HTERT RPE-1 (cell line): ENCODE results near the gene FMNL1.

Experiments used
- in situ Hi-C: fragments of 300-500 bp; cut with MboI; formaldehyde crosslinking; loops from 4 replicates; pipeline ENCODE4 v1.14.3; 2020; ENCODE audit warnings: low sequenced_read_pairs

Gene FMNL1

GRCh38 chr17:45222289-45222995, 757 bp downstream of the FMNL1 start:
- in situ Hi-C loops: no loop called here

GRCh38 chr17:45222996-45223538, 1.4 kb downstream of the FMNL1 start:
- in situ Hi-C loops: no loop called here

- in situ Hi-C loops: no loop called here
These were observed 2.1 kb downstream of the FMNL1 start for GRCh38 chr17:45223539-45224528.

- in situ Hi-C loops: no loop called here
These were observed 3.0 kb downstream of the FMNL1 start for GRCh38 chr17:45224671-45225050.

GRCh38 chr17:45225051-45225700, 3.5 kb downstream of the FMNL1 start:
- in situ Hi-C loops: no loop called here

GRCh38 chr17:45225964-45226530, 4.4 kb downstream of the FMNL1 start:
- in situ Hi-C loops: no loop called here

- in situ Hi-C loops: no loop called here
These were observed 4.9 kb downstream of the FMNL1 start for GRCh38 chr17:45226576-45226975.

- in situ Hi-C loops: no loop called here
These were observed 5.6 kb downstream of the FMNL1 start for GRCh38 chr17:45227101-45227925.

GRCh38 chr17:45227926-45228762, 6.5 kb downstream of the FMNL1 start:
- in situ Hi-C loops: no loop called here

- in situ Hi-C loops: no loop called here
These were observed 7.3 kb downstream of the FMNL1 start for GRCh38 chr17:45228763-45229539.

GRCh38 chr17:45229681-45230409, 8.2 kb downstream of the FMNL1 start:
- in situ Hi-C loops: no loop called here

GRCh38 chr17:45230410-45230786, 8.7 kb downstream of the FMNL1 start:
- in situ Hi-C loops: no loop called here

- in situ Hi-C loops: no loop called here
These were observed 9.2 kb downstream of the FMNL1 start for GRCh38 chr17:45230787-45231480.

GRCh38 chr17:45231481-45232116, 9.9 kb downstream of the FMNL1 start:
- in situ Hi-C loops: no loop called here

GRCh38 chr17:45232514-45233422, 11.1 kb downstream of the FMNL1 start:
- in situ Hi-C loops: no loop called here
